ENCODE measurements around the gene RNLS. TPM values are rescaled to one million over a fixed set of nuclear protein-coding genes. Genes with fewer than 3 reads are reported as not detected.
A peak's percentile ranks its signal among the peaks of the same experiment; 100 is the strongest.

The RNLS gene
- total and polyA plus RNA-seq, 2 of the 8 experiments (the other 6 are each of a cell fraction or from before 2014, with no cell fraction given) = 7.5 to 12.7 TPM

GRCh38 chr10:88565072-88565471 is 18.0 kb downstream of the RNLS start:
- Histone ChIP-seq H3K4me2 (ENCODE audit: insufficient read depth in 1 of 2, low read depth in 2 of 2, low read length in 2 of 2) (no peak overlapping the region), H4K91ac (replicated peaks; ENCODE audit: insufficient read length, low read length) (no peak overlapping the region), H3K18ac (ENCODE audit: extremely low read depth, low read length) (no peak overlapping the region), H2BK15ac (ENCODE audit: low read length) (no peak overlapping the region), H3K23me2 (ENCODE audit: low read depth, low read length) (no peaks in the 10 kb centered on the region; the same call in 1 of the 2 replicates), H4K5ac (ENCODE audit: insufficient read length, low read depth, low read length) (no peak overlapping the region), H3K9ac (replicated peaks in 1 of 4; ENCODE audit: extremely low read depth in 1 of 4, low read depth in 3 of 4, low read length in 3 of 4) (no peak overlapping the region), H2BK20ac (ENCODE audit: low read length) (no peak overlapping the region), H2BK5ac (ENCODE audit: low read depth, low read length) (no peak overlapping the region), H2BK120ac (replicated peaks; ENCODE audit: low read depth, low read length) (no peak overlapping the region), H3K4me3 (ENCODE audit: extremely low read depth in 1 of 4, insufficient read depth in 2 of 4, low read depth in 3 of 4, low read length in 4 of 4) (no peak overlapping the region), H3K56ac (replicated peaks; ENCODE audit: insufficient read length, low read depth, low read length) (no peak overlapping the region), H2BK12ac (ENCODE audit: low read depth, low read length) (no peak overlapping the region), H3K4ac (replicated peaks; ENCODE audit: insufficient read length, low read depth, low read length) (no peak overlapping the region), H3K4me1 (replicated peaks in 1 of 4; ENCODE audit: control insufficient read depth in 3 of 4, insufficient read depth in 4 of 4, low read length in 3 of 4) (no peaks in the 10 kb centered on the region), H2AK5ac (ENCODE audit: low read depth, low read length) (no peak overlapping the region), H3K79me2 (ENCODE audit: control insufficient read depth in 1 of 2, insufficient read depth in 2 of 2, low read length in 2 of 2) (no peaks in the 10 kb centered on the region), H3K27ac (ENCODE audit: low read depth, low read length) (no peak overlapping the region), H4K20me1 (replicated peaks in 1 of 2; ENCODE audit: control insufficient read depth in 1 of 2, insufficient read depth in 2 of 2, low read length in 2 of 2) (no peaks in the 10 kb centered on the region), H4K8ac (ENCODE audit: extremely low read depth, insufficient read depth, low read length) (no peak overlapping the region), H3K79me1 (ENCODE audit: low read depth, low read length) (no peaks in the 10 kb centered on the region), H3K23ac (ENCODE audit: insufficient read length) (no peak overlapping the region), H3K27me3 (replicated peaks in 1 of 4; ENCODE audit: control insufficient read depth in 3 of 4, extremely low read depth in 1 of 4, insufficient read depth in 3 of 4, low read length in 3 of 4) (no peaks in the 10 kb centered on the region), H3K36me3 (ENCODE audit: control insufficient read depth in 2 of 4, insufficient read depth in 4 of 4, low read length in 3 of 4) (no peaks in the 10 kb centered on the region), H3K14ac (ENCODE audit: insufficient read length) (no peak overlapping the region), H3K9me3 (ENCODE audit: insufficient read depth in 2 of 2, low read depth in 1 of 2, low read length in 1 of 2) (no peaks in the 10 kb centered on the region), H2AFZ (ENCODE audit: low read length) (no peak overlapping the region)
- FAIRE-seq = no peak
- no peak for TF ChIP-seq SP4 (IDR thresholded peaks at IDR 0.05; ENCODE audit: low read length)
- TF ChIP-seq POLR2AphosphoS5 (IDR thresholded peaks at IDR 0.05; ENCODE audit: low read depth, low read length) = no peak
- TF ChIP-seq YY1 (IDR thresholded peaks at IDR 0.05; ENCODE audit: low read depth, low read length) = no peak
- peak in 1 of 3 experiments; percentile 19; a peak in 2 of 4 replicates for TF ChIP-seq CTCF (IDR thresholded peaks at IDR 0.05; ENCODE audit: control extremely low read depth in 1 of 3, insufficient read depth in 1 of 3, low read depth in 1 of 3, low read length in 3 of 3)
- peak in 1 of 2 experiments; percentile 49; a peak in 3 of 4 replicates for TF ChIP-seq RAD21 (IDR thresholded peaks at IDR 0.05 in 1 of 2, conservative IDR thresholded peaks at IDR 0.05 in 1 of 2; ENCODE audit: low read depth in 2 of 2, low read length in 2 of 2)
- WGBS, 2 experiments (ENCODE audit: extremely low coverage in 1 of 2, insufficient coverage in 1 of 2, insufficient read length in 1 of 2, insufficient replicate concordance in 2 of 2, low coverage in 1 of 2, low lambda C conversion rate in 2 of 2, missing lambda C conversion rate in 1 of 2) = 38% methylated on average over 1 of the region's 1 CpG; no CpG with 5 or more reads in 1 of the 2 experiments
- no peak for DNase-seq (ENCODE audit: low read depth in 1 of 2, low spot score in 2 of 2)
- ChIA-PET POLR2A (ENCODE audit: partially characterized antibody) (no interaction called here), CTCF (ENCODE audit: partially characterized antibody) (interaction anchor here (0.6 to 4.5 kb wide), 21 partner anchors 8 to 522 kb away, joined by 3 to 20 read pairs (median 4); partner anchors contain the start of gene RNLS)
